ENCODE data around the gene MYO18A.

- TF ChIP-seq ZNF274 (IDR thresholded peaks at IDR 0.05; ENCODE audit: low read depth, low read length) (no peak), SUZ12 (IDR thresholded peaks at IDR 0.05; ENCODE audit: extremely low read depth, insufficient read depth, insufficient read length) (no peak), YY1 (IDR thresholded peaks at IDR 0.05; ENCODE audit: insufficient read depth, insufficient read length) (no peak)
Measured at GRCh38 chr17:29051731-29052130, 128.5 kb downstream of the MYO18A start.
